NCI-H226 (cell line): ENCODE data around the gene TBX21.

Experiments
- DNase-seq: peaks from one replicate; pipeline ENCODE4 v3.0.0-alpha.2; 2015

The TBX21 gene

DNA sequence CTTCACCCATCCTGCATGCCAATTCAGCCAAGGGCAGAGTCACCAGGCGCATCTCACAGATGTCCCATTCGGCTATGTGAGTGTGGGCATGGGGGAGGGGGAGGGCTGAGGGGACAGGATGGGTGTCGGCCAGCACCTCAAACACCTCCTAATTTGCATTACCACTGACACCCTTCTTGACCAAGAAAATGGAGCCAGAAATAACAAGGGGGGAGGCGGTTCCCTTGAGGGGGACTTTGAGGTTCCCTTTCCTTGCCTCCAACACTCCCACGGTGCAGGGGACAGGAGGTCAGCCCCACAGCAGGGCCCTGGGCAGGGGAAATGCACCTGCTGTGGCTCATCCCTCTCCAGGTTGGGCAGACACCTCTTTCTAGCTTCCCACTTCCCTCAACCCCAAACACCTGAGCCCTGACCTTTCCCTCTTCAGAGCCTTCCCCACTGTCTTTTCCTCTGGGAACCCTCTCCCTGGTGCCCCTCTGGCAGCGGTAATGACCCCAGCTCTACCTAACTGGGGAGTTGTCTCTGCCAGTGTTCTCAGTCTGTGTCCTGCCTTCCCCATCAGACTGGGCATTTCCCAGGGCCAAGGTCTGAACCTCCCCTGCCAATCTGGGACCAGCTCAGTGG, 18.2 kb upstream of the TBX21 start:
- DNase-seq = no peak

- DNase-seq = no peak
Measured at GRCh38 chr17:47715669-47716325, 17.2 kb upstream of the TBX21 start.

DNA sequence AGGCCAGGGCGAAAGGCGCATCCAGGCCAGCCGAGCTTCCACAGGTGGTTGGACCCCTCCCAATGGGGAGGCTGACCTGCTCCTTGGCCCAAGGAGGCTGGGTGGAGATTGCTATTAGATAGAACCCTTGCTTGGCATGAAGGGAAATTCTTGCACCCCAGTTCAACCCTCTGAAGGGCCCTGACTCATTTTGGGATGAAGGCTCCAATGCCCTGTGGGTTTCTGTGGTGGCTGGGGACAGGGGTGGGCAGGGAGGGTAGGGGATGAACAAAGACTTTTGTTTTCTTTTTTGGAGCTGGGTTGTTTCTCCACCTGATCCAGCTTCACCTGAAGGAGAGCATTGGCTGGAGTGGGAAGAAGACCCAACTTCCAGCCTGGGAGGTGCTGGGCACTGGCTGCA, 16.7 kb upstream of the TBX21 start:
- no peak for DNase-seq

- DNase-seq = no peak
Measured at GRCh38 chr17:47717261-47717697, 15.8 kb upstream of the TBX21 start.

- no peak for DNase-seq
Measured at GRCh38 chr17:47717979-47718621, 14.9 kb upstream of the TBX21 start.

GRCh38 chr17:47718634-47719405, 14.2 kb upstream of the TBX21 start:
- no peak for DNase-seq

DNA sequence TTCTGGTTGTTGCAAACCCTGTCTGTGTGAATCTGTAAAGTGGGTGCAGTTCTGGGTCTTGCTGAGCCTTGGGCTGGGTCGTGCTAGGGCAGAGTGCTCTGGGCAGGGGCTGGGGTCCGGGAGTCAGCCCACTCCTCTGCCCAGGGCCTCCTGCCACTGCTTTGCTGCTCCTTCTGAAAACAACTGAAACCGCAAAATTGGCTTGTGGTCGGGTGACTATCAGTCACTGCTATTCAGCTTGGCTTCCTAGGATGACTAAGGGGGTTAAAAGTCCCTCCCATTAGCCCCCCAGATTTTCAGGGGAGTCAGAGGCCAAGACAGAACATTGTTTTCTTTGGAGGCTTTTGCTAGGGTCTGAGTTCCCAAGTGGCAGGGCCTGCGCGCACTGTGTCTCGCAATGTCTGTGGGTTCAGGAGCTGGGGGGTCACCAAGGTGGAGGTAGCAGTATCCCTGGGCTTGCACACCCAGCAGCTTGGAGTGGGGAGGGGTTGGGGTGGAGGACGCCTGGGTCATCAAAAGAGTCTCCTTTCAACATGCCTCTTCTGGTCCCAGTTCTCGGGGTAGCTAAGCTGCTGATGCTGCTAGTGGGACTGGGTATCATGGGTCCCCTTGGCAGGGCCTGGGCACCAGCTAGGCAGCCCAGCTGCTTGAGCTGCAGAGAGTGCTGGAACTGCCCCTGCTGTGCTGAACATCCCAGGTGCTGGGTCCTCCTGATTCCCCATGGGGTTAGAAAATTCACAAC, 13.5 kb upstream of the TBX21 start:
- DNase-seq = peak; percentile 14

GRCh38 chr17:47720196-47720595, 12.8 kb upstream of the TBX21 start:
- no peak for DNase-seq

- DNase-seq = no peak
Measured at GRCh38 chr17:47720754-47721533, 12.1 kb upstream of the TBX21 start.

GRCh38 chr17:47721725-47722124, 11.3 kb upstream of the TBX21 start:
- no peak for DNase-seq

DNA sequence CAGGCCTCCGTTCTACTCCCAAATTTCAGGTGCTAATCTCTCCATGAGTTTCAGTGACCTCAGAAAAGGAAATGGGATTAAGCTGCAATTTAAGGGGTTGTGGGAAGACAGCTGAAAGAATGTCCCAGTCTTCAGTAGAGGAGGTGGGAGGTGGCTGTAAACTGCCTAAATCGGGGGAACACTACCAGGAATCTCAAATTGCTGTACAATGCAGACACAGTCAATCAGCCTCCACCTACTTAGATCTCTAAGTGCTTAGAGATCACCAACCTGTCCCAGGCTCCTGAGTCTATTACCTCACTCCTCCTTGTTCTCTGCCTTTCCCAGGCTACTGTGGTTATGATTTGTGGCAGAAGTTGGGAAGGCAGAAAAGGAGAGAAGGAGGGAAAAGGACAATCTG, 8.3 kb upstream of the TBX21 start:
- DNase-seq = no peak

- no peak for DNase-seq
Measured at GRCh38 chr17:47725446-47726111, 7.5 kb upstream of the TBX21 start.

GRCh38 chr17:47726796-47727703, 6.0 kb upstream of the TBX21 start:
- DNase-seq = peak; percentile 51

DNA sequence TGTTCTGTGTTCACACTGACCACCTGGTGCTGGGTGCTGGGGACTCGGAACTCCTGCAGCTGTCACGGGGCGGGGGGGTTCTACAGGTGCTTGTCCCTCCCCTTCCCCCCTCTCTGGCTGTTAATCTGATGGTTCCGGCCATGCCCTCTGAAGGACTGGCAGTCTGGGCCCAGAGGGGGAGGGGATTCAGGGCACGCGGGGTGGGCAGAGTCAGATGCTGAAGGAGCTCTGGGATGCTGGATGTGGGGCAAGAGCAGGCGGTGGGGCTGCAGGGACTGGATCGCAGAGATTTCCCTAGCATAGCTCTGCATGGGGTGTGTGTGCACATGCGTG, 5.4 kb upstream of the TBX21 start:
- no peak for DNase-seq

- no peak for DNase-seq
Measured at GRCh38 chr17:47728214-47728877, 4.7 kb upstream of the TBX21 start.

- no peak for DNase-seq
Measured at GRCh38 chr17:47729476-47729875, 3.6 kb upstream of the TBX21 start.

- DNase-seq = no peak
Measured at GRCh38 chr17:47730681-47731080, 2.4 kb upstream of the TBX21 start.

GRCh38 chr17:47731396-47731795, 1.6 kb upstream of the TBX21 start:
- DNase-seq = no peak

DNA sequence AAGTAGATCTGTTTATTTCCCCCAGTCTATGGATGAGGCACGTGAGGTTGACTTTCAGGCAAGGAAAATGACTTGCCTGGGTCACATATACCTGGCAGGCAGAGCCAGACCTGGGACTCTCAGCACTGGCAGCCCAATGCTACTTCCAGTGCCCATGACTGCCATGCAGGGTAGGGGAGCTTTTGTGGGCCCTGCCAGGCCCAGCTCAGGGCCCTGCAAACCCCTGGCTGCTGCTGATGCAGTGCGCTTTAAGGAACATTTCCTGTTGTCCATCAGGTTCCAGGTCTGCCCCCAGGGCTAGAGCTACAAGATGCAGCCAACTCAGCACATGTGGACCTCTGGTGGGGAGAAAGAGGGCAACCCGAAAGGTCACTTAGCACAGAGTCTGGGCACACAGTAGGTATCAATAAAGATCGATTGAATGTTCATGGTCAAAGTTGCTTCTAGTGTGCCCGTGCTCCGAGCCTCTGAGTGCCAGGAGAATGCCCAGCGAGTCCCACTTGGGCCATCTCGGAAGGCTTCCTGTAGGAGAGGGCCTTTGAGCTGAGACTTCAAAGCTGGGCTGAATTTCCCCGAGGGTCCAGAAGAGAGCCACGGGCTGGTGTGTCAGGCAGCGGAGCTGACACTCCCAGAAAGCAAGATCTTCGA, 513 bp upstream of the TBX21 start:
- DNase-seq = no peak
